Adrenal gland (tissue), 5 donors: Measurements from ENCODE around the gene TACC2.

Experiments used
- POLR2A ChIP-seq, 2 donors: fragments of 450-650 bp; IDR thresholded peaks; one replicate each; pipeline ENCODE4 v1.6.1; 2017; ENCODE audit warnings: antibody characterized with exemption in 2 of 2, mild to moderate bottlenecking in 2 of 2, moderate library complexity in 1 of 2
- TF ChIP-seq, protein P1 (sequence below), 6 experiments: fragments of 450-650 bp in 4 of 6; fragments of 200-600 bp in 2 of 6; sonication (generic) in 1 of 6; IDR thresholded peaks; 1 replicate in 5 of 6; 2 replicates in 1 of 6; pipeline versions ENCODE4 v1.5.1 to v1.8.0; 2016 to 2021; ENCODE audit warnings: antibody characterized with exemption in 6 of 6, mild to moderate bottlenecking in 2 of 6, moderate library complexity in 1 of 6
- donor health status: DM: no; HTN: no; CAD: no.

GRCh38 chr10:122089311-122090017 is 100.5 kb downstream of the TACC2 start:
- TF ChIP-seq, protein P1, sequence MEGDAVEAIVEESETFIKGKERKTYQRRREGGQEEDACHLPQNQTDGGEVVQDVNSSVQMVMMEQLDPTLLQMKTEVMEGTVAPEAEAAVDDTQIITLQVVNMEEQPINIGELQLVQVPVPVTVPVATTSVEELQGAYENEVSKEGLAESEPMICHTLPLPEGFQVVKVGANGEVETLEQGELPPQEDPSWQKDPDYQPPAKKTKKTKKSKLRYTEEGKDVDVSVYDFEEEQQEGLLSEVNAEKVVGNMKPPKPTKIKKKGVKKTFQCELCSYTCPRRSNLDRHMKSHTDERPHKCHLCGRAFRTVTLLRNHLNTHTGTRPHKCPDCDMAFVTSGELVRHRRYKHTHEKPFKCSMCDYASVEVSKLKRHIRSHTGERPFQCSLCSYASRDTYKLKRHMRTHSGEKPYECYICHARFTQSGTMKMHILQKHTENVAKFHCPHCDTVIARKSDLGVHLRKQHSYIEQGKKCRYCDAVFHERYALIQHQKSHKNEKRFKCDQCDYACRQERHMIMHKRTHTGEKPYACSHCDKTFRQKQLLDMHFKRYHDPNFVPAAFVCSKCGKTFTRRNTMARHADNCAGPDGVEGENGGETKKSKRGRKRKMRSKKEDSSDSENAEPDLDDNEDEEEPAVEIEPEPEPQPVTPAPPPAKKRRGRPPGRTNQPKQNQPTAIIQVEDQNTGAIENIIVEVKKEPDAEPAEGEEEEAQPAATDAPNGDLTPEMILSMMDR (IDR thresholded peaks at IDR 0.05) = no peak
- TF ChIP-seq POLR2A (IDR thresholded peaks at IDR 0.05) = no peak
